HEK293T (cell line): ENCODE measurements around the gene CD4.

Source experiments
- BHLHE40 ChIP-seq: fragments of 450-650 bp; IDR thresholded peaks from 2 replicates; pipeline ENCODE4 v1.6.1; 2016; ENCODE audit warnings: mild to moderate bottlenecking, moderate library complexity, borderline replicate concordance
- SUZ12 ChIP-seq: fragments of 450-650 bp; IDR thresholded peaks from 2 replicates; pipeline ENCODE4 v1.6.1; 2016; ENCODE audit warnings: mild to moderate bottlenecking

DNA sequence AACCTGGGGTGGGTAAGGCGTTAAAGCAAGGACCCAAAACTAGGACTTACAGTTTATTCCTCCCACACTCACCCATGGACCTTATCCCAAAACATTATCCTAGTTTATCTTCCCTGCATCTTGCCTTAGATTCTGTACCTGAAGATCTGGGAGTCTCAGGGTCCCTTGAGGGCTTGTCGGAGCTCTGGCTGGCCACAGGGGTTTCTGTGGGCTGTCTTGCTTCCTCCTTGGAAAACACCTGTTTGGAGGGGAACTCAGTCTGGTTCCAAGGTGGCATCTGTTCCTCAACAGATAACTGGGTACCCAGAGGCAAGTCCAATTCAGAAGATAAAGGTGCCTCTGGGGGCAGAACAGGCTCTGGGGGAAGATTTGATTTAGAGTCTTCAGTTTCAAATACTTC, 60.1 kb downstream of the CD4 start:
- TF ChIP-seq SUZ12 (no peak), BHLHE40 (no peak)
